NCI-H146 treated with DMSO at 0.1 percent for 48 hours (cell line): Measurements from ENCODE around the gene PTTG1IP.

ENCODE experiments used
- DNase-seq: peaks from one replicate; lab custom pipeline; 2025; ENCODE audit not compliant: unreplicated experiment; lab: John Stamatoyannopoulos, UW

Gene PTTG1IP

DNA sequence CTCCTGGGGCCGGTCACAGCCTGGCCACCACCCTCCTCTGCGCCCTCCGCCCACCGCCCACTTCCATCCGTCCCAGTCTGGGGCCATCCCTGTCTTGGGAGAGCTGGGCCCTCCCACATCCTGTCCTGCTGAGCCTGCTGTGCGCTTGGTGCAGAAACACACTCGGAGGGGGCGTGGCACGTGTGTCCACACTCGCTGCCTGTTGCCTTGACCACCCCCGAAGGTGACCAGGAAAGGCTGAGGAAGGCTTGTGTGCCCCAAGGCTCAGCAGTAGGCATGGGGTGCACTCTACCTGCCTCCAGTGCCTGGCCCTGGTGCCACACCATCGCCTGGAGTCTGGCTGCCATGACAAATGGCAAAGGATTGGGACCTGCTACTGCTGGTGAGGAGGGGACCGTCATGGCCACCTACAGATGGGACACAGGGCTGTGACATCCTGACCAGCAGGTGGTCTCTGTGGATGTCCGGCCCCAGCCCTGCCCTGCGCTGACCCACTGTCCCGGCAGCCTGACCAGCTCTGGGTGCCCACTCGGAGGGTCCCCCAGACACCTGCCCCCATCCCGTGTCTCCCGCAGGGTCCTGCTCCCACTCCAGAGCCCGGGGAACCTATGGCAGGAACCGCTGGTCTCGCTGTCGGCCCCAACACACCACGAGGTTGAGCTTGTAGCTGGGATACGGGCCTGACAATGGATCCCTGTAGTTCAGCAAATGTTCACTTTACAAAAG lies 23.2 kb upstream of the PTTG1IP start:
- no peak for DNase-seq

GRCh38 chr21:44895859-44896258 lies 22.4 kb upstream of the PTTG1IP start:
- DNase-seq, result no peak

- DNase-seq, result no peak
These were observed 21.3 kb upstream of the PTTG1IP start for GRCh38 chr21:44894687-44895302.

DNA sequence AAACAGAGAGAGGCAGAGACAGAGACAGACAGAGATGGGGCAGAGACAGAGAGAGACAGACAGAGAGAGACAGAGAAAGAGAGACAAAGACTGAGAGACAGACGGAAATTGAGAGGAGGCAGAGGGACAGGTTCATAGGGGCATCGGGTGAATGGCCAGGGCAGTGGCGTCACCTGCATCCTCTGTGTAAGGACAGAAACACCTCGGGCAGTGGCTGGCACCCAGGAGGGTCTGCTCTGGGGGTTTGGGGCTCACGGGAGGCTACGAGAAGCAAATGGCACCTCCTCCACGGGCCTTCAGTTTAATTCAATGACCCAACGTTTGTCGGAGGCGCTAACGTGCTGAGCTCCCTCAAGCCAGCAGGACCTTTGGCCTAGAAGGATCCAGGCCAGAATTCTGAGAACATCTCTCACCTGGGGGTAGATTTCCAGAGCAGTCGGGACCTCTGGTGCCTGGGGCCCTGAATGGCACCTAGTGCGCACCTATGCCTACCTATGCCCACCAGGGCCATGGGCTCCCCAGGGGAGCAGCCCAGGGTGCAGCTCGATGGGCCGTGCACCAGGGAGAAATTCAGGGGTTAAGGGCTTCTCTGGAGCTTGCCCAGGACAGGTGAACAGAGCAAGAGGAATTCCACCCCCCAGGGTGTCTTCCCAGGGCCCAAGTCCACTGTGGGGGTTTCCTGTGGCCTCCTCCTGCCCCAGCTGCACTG lies 20.6 kb upstream of the PTTG1IP start:
- no peak for DNase-seq

- DNase-seq, result no peak
These were observed 19.7 kb upstream of the PTTG1IP start for GRCh38 chr21:44893278-44893556.

- DNase-seq, result no peak
These were observed 19.2 kb upstream of the PTTG1IP start for GRCh38 chr21:44892536-44893277.

- no peak for DNase-seq
These were observed 18.6 kb upstream of the PTTG1IP start for GRCh38 chr21:44892095-44892494.

- DNase-seq, result no peak
These were observed 18.1 kb upstream of the PTTG1IP start for GRCh38 chr21:44891631-44892031.

DNA sequence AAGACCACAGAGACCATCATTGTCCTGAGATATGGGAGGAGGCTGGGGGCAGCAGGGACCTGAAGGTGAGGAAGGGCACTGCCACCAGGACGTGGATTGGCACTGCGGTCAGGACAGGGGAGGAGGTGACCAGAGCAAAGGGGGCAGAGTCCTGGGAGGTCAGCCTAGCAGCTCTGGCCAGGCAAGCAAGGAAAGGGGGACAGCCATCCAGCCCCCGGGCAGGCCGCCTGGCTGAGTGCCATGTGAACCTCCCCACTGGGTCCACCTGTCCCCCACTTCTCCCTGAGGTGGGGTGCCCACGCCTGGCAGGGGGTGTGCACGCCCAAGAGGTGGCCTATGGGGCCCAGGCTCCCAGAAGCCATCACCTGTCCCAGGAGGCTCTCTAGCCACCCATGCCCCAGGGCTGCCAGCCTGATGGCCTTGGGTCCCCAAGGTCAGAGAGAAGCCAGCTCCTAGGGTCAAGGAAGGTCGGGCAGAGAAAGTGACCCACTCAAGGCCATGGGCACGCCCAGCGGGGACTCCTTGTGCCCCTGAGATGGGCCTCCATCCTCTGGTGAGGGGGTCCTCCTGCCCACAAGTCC lies 17.6 kb upstream of the PTTG1IP start:
- DNase-seq, result no peak

GRCh38 chr21:44890338-44890931 lies 16.9 kb upstream of the PTTG1IP start:
- no peak for DNase-seq

GRCh38 chr21:44889625-44890337 lies 16.3 kb upstream of the PTTG1IP start:
- DNase-seq, result no peak

- DNase-seq, result no peak
These were observed 15.4 kb upstream of the PTTG1IP start for GRCh38 chr21:44888581-44889550.

GRCh38 chr21:44887807-44888580 lies 14.5 kb upstream of the PTTG1IP start:
- DNase-seq, result no peak

DNA sequence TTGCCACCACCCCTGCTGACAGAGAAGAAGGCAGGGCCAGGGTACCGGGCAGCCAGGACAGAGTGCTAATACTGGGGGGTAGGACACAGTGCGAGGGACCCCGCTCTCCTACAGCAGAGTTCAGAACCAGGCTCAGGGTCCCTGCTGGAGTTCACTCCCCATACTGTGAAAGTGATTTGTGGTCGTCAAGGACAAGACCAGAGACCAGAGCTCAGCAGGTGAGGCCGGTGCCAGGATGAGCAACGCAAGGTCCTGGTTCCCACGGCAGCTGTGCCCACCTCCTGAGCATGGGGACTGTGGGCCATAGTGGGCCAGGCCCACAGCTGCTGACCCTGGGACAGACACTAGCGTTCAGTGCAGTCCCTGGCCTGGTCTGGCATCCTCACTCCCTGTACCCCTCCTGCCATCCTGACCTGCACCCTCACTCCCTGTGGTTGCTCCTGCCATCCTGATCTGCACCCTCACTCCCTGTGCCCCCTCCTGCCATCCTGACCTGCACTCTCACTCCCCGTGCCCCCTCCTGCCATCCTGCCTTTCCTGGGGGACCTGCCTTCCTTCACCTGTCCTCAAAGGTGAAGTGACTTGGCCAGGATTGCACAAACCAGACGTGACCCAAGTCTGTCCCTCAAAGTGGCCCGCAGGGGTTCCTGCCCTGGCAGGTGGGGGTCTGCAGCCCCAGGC lies 13.8 kb upstream of the PTTG1IP start:
- DNase-seq, result no peak

DNA sequence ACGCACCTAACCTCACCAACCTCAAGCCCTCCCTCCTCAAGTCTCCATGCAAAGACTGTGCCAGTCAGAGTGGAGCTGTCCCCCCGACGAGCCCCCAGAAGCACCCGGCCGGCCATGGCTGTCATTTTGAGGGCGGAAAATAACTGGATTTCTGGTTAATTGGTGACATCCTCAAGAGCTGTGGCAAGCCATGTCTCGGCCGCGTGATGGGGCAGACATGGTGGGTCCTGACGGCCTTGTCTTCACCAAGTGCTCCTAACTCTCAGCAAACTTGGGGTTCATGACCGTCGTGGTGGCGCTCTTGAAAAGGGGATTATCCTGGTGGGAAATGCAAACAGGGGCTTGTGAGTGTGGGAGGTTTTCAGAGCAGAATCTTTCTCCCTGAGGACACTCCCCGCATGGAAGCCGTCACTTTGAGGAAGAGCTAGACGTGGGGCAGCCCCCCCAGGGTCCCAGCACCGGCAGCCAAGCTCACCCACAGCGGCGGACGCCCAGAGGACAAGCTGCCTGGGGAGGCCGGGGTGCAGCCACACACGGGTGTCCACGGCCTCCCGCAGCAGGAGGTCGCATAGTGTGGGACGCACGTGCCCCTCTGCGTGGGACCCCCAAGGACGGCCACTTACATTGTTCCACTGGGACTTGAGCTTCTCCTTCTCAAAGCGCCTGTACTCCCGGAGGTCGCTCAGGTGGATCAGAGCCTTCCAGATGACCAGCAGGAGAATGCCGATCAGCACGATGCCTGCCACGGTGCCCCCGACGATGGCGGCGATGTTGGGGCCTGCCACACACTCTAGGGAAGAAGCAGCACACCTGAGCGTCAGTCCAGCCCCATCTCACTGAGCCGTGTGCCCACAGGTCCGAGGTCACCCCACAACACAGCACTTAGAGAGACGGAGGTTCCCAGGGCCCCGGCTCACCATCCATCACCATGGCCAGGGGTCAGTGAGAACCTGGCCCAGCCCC lies 12.9 kb upstream of the PTTG1IP start:
- DNase-seq, result no peak

- no peak for DNase-seq
These were observed 12.1 kb upstream of the PTTG1IP start for GRCh38 chr21:44885615-44886014.

DNA sequence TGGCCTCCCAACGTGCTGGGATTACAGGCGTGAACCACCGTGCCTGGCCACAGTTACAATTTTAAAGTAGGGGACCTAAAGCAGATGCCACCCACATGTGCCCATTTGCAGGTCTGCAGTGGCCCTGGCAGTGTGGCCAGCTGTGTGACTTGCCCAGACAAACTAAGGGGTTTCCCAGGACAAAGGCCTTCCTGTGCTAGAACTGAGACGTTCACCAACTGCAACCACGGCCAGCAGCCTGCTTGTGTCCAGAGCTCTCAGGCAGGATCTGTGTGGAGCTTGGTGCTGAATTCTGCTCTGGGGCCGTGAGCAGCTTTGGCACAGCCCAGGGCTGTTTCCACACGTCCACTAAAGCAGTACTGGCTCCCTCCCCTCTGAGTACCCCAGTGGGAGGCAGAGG lies 10.6 kb upstream of the PTTG1IP start:
- DNase-seq, result no peak
